ENCODE results near the gene GALE.

DNA sequence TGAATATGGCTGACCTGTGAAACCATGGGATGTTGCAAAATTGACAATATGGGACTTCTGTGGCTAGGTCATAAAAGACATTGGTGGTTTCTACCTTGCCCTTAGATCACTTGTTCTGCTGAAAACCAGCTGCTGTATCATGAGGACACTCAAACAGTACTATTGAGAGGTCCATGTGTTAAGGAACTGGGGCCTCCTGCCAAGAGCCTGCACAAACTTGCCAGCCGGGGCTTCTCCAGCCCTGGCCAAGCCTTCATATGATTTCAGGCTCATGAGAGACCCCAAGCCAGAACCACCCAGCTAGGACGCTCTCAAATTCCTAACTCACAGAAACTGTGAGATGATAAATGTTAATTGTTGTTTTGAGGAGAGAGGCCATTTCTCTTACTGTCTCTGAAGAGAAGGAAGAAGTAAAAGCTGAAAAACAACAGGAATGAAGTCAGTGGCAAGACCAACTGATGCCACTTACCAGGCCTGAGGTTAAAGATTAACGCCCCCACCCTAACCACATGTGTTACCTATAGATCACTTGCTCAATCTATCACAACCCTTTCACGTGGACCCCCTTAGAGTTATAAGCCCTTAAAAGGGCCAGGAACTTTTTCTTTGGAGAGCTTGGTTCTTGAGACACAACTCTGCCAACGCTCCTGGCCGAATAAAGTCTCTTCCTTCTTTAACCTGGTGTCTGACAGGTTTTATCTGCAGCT lies 26.2 kb downstream of the GALE start:
- TF ChIP-seq, protein P1, sequence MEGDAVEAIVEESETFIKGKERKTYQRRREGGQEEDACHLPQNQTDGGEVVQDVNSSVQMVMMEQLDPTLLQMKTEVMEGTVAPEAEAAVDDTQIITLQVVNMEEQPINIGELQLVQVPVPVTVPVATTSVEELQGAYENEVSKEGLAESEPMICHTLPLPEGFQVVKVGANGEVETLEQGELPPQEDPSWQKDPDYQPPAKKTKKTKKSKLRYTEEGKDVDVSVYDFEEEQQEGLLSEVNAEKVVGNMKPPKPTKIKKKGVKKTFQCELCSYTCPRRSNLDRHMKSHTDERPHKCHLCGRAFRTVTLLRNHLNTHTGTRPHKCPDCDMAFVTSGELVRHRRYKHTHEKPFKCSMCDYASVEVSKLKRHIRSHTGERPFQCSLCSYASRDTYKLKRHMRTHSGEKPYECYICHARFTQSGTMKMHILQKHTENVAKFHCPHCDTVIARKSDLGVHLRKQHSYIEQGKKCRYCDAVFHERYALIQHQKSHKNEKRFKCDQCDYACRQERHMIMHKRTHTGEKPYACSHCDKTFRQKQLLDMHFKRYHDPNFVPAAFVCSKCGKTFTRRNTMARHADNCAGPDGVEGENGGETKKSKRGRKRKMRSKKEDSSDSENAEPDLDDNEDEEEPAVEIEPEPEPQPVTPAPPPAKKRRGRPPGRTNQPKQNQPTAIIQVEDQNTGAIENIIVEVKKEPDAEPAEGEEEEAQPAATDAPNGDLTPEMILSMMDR (IDR thresholded peaks at IDR 0.05): no peak
- TF ChIP-seq POLR2A (IDR thresholded peaks at IDR 0.05): no peak
